SK-N-SH (cell line): Measurements from ENCODE around the gene ZNF783. TPM values are rescaled to one million over a fixed set of nuclear protein-coding genes. Genes with fewer than 3 reads are reported as not detected.

Experiments
- CTCF ChIA-PET: fragments of 300-600, 350-600 bp; formaldehyde crosslinking; extraction: SDS; loops from one replicate; lab custom pipeline; 2021; lab: Yijun Ruan, JAX
- POLR2A ChIA-PET: fragments of 350-600 bp; sonication (Branson Sonifier 250); formaldehyde crosslinking; extraction: SDS; loops from one replicate; lab custom pipeline; 2020; ENCODE audit warnings: antibody characterized with exemption, inconsistent platforms; lab: Yijun Ruan, JAX
- DNase-seq: peaks from one replicate; pipeline ENCODE4 v3.0.0; 2012
- H2AFZ ChIP-seq: fragments of 200-600 bp; sonication (generic); 2 replicates; pipeline ENCODE4 v1.8.1; 2016; ENCODE audit warnings: antibody characterized with exemption, mild to moderate bottlenecking, low read depth
- H3F3A ChIP-seq: fragments of 200-600 bp; sonication (generic); replicated peaks from 2 replicates; pipeline ENCODE3; 2016; ENCODE audit warnings: antibody characterized with exemption, mild to moderate bottlenecking; ENCODE audit not compliant: insufficient read depth
- H3K27ac ChIP-seq, 2 experiments: fragments of 200-500 bp in 1 of 2; fragments of 200-600 bp in 1 of 2; sonication (Bioruptor generic) in 1 of 2; sonication (generic), shearing (Covaris generic) in 1 of 2; 2 replicates each; pipeline versions ENCODE4 v1.5.1 to v1.6.1; 2014 to 2016; ENCODE audit warnings: low read depth in 2 of 2, inconsistent platforms in 1 of 2, low read length in 1 of 2, mild to moderate bottlenecking in 1 of 2, mixed read lengths in 1 of 2
- H3K27me3 ChIP-seq: fragments of 200-600 bp; sonication (generic), shearing (Covaris generic); 2 replicates; pipeline ENCODE4 v1.6.1; 2016; ENCODE audit warnings: mixed run types; ENCODE audit not compliant: insufficient read depth
- H3K36me3 ChIP-seq, 2 experiments: fragments of 200-500 bp in 1 of 2; fragments of 200-600 bp in 1 of 2; sonication (Bioruptor generic) in 1 of 2; sonication (generic) in 1 of 2; replicated peaks in 1 of 2; 2 replicates each; pipeline versions ENCODE3 to v1.5.1; 2014 to 2016; ENCODE audit warnings: low read length in 1 of 2, mild to moderate bottlenecking in 1 of 2; ENCODE audit not compliant: insufficient read depth in 2 of 2, control insufficient read depth in 1 of 2
- H3K4me1 ChIP-seq, 2 experiments: fragments of 200-500 bp in 1 of 2; fragments of 200-600 bp in 1 of 2; sonication (Bioruptor generic) in 1 of 2; sonication (generic), shearing (Covaris generic) in 1 of 2; 2 replicates each; pipeline versions ENCODE4 v1.5.1 to v1.6.1; 2014 to 2016; ENCODE audit warnings: low read depth in 1 of 2, low read length in 1 of 2, mixed run types in 1 of 2; ENCODE audit not compliant: insufficient read depth in 2 of 2, control insufficient read depth in 1 of 2
- H3K4me2 ChIP-seq: fragments of 200-600 bp; sonication (generic), shearing (Covaris generic); 2 replicates; pipeline ENCODE4 v1.6.1; 2017; ENCODE audit warnings: mixed run types
- H3K4me3 ChIP-seq, 2 experiments: fragments of 200-500 bp in 1 of 2; fragments of 200-600 bp in 1 of 2; sonication (Bioruptor generic) in 1 of 2; sonication (generic), shearing (Covaris generic) in 1 of 2; 2 replicates each; pipeline versions ENCODE4 v1.5.1 to v1.8.1; 2014 to 2016; ENCODE audit warnings: low read depth in 2 of 2, inconsistent platforms in 1 of 2, low read length in 1 of 2, mild to moderate bottlenecking in 1 of 2, mixed read lengths in 1 of 2, moderate library complexity in 1 of 2
- H3K79me2 ChIP-seq: fragments of 200-600 bp; sonication (generic); 2 replicates; pipeline ENCODE4 v1.8.1; 2017; ENCODE audit warnings: mild to moderate bottlenecking; ENCODE audit not compliant: insufficient read depth
- H3K9ac ChIP-seq: fragments of 200-600 bp; sonication (generic); 2 replicates; pipeline ENCODE4 v1.6.1; 2017; ENCODE audit warnings: mixed run types
- H3K9me2 ChIP-seq: fragments of 200-600 bp; sonication (generic); 2 replicates; pipeline ENCODE4 v1.6.1; 2017; ENCODE audit warnings: mixed run types
- H3K9me3 ChIP-seq: fragments of 200-600 bp; sonication (generic); 2 replicates; pipeline ENCODE4 v1.6.1; 2017; ENCODE audit warnings: mixed run types, mild to moderate bottlenecking, moderate library complexity
- H4K20me1 ChIP-seq: fragments of 200-600 bp; sonication (generic); 2 replicates; pipeline ENCODE4 v1.6.1; 2017; ENCODE audit warnings: mild to moderate bottlenecking, mixed run types; ENCODE audit not compliant: insufficient read depth
- CHD2 ChIP-seq: fragments of 150-350 bp; IDR thresholded peaks from 2 replicates; pipeline ENCODE4 v1.6.1; 2018; ENCODE audit warnings: low read length; ENCODE audit not compliant: partially characterized antibody
- CTCF ChIP-seq: fragments of 200-600 bp; sonication (generic); IDR thresholded peaks from 2 replicates; pipeline ENCODE4 v1.6.1; 2017; ENCODE audit warnings: antibody characterized with exemption, mild to moderate bottlenecking, moderate library complexity
- EP300 ChIP-seq, 2 experiments: IDR thresholded peaks; 2 replicates each; pipeline versions ENCODE4 v1.4.0 to v1.6.1; 2012; ENCODE audit warnings: borderline replicate concordance in 1 of 2, low read depth in 1 of 2, low read length in 1 of 2
- FOSL2 ChIP-seq: IDR thresholded peaks from 2 replicates; pipeline ENCODE4 v1.4.0; 2012; ENCODE audit warnings: low read depth, mild to moderate bottlenecking, moderate library complexity, borderline replicate concordance
- FOXJ3 ChIP-seq: sonication (generic); formaldehyde crosslinking; IDR thresholded peaks from 2 replicates; pipeline ENCODE4 v1.5.1; 2020; ENCODE audit warnings: mild to moderate bottlenecking, missing genetic modification reagents
- FOXM1 ChIP-seq: IDR thresholded peaks from 2 replicates; pipeline ENCODE4 v1.4.0; 2012; ENCODE audit warnings: low read depth, mild to moderate bottlenecking
- GABPA ChIP-seq: IDR thresholded peaks from 2 replicates; pipeline ENCODE4 v1.4.0; 2012; ENCODE audit warnings: low read depth, mild to moderate bottlenecking
- GATA2 ChIP-seq: sonication (generic); formaldehyde crosslinking; IDR thresholded peaks from 2 replicates; pipeline ENCODE4 v1.5.0; 2020; ENCODE audit warnings: mild to moderate bottlenecking, missing genetic modification reagents
- JUND ChIP-seq: IDR thresholded peaks from 2 replicates; pipeline ENCODE4 v1.4.0; 2012
- MEF2A ChIP-seq: IDR thresholded peaks from 2 replicates; pipeline ENCODE4 v1.4.0; 2012; ENCODE audit warnings: low read depth, borderline replicate concordance
- MXI1 ChIP-seq: IDR thresholded peaks from 2 replicates; pipeline ENCODE4 v1.6.1; 2012; ENCODE audit warnings: mild to moderate bottlenecking, low read depth, low read length, improper control_type of control experiment
- NFIC ChIP-seq: IDR thresholded peaks from 2 replicates; pipeline ENCODE4 v1.4.0; 2012; ENCODE audit warnings: borderline replicate concordance
- NRF1 ChIP-seq: IDR thresholded peaks from 2 replicates; pipeline ENCODE4 v1.6.1; 2012; ENCODE audit warnings: low read depth, mild to moderate bottlenecking, low read length
- POLR2AphosphoS5 ChIP-seq: IDR thresholded peaks from 2 replicates; pipeline ENCODE4 v1.6.1; 2012; ENCODE audit warnings: low read depth, low read length
- RAD21 ChIP-seq: IDR thresholded peaks from 2 replicates; pipeline ENCODE4 v1.6.1; 2012; ENCODE audit warnings: mild to moderate bottlenecking, low read length
- RCOR1 ChIP-seq: fragments of 150-350 bp; IDR thresholded peaks from 2 replicates; pipeline ENCODE4 v1.6.1; 2017; ENCODE audit warnings: antibody characterized with exemption, low read length
- SIN3A ChIP-seq: IDR thresholded peaks from 2 replicates; pipeline ENCODE4 v1.6.1; 2012; ENCODE audit warnings: low read depth, mild to moderate bottlenecking, low read length, moderate library complexity, borderline replicate concordance
- SMC3 ChIP-seq: IDR thresholded peaks from 2 replicates; pipeline ENCODE4 v1.6.1; 2012; ENCODE audit warnings: low read depth, low read length, improper control_type of control experiment
- TAF1 ChIP-seq: IDR thresholded peaks from 2 replicates; pipeline ENCODE4 v1.6.1; 2012; ENCODE audit warnings: low read depth, mild to moderate bottlenecking, low read length, moderate library complexity, borderline replicate concordance
- TEAD4 ChIP-seq: IDR thresholded peaks from 2 replicates; pipeline ENCODE4 v1.4.0; 2012; ENCODE audit warnings: mild to moderate bottlenecking, borderline replicate concordance; ENCODE audit not compliant: insufficient read depth
- YY1 ChIP-seq: IDR thresholded peaks from 2 replicates; pipeline ENCODE4 v1.4.0; 2012; ENCODE audit warnings: low read depth, mild to moderate bottlenecking
- ZBTB33 ChIP-seq: IDR thresholded peaks from 2 replicates; pipeline ENCODE4 v1.4.0; 2012; ENCODE audit warnings: low read depth, borderline replicate concordance
- WGBS: methylation state at CpG from one replicate; pipeline ENCODE4 v1.1.6; 2017; ENCODE audit warnings: low lambda C conversion rate; 5-methylcytosine and 5-hydroxymethylcytosine counted together
- polyA plus RNA-seq, 3 experiments: library from polyadenylated mRNA; depleted of rRNA; stranded (reverse); fragments of >200 nt; gene quantifications; 2 replicates each; pipeline ENCODE4 v1.2.3, GENCODE V29; 2012

ZNF783 gene
- polyA plus RNA-seq, 1 of the 3 experiments (the other 2 are of a cell fraction), result 12.5 TPM

GRCh38 chr7:149310113-149310836 lies 48.3 kb downstream of the ZNF783 start:
- H3K9me3 ChIP-seq, result no peaks in the 10 kb centered on the region
- H3K27ac ChIP-seq, result no peak overlapping the region
- no peaks in the 10 kb centered on the region for H3K79me2 ChIP-seq
- no peaks in the 10 kb centered on the region for H3K36me3 ChIP-seq
- DNase-seq, result peak; percentile 69
- no peak overlapping the region for H3K4me2 ChIP-seq
- H3K9ac ChIP-seq, result no peak overlapping the region
- H3K9me2 ChIP-seq, result no peaks in the 10 kb centered on the region
- POLR2A ChIA-PET, result no interaction called here
- H3F3A ChIP-seq, result peaks cover 4% of the 10 kb centered on the region
- H4K20me1 ChIP-seq, result no peaks in the 10 kb centered on the region
- H3K4me3 ChIP-seq, result no peak overlapping the region
- no peaks in the 10 kb centered on the region for H3K4me1 ChIP-seq
- WGBS, result 48% methylated on average over 3 of the region's 3 CpGs
- no peaks in the 10 kb centered on the region for H3K27me3 ChIP-seq
- H2AFZ ChIP-seq, result peak overlapping the region; percentile 23; the same call in 1 of the 2 replicates
- CTCF ChIA-PET, result interaction anchor here (0.6 to 2.1 kb wide), 23 partner anchors 11 to 489 kb away, joined by 3 to 11 read pairs (median 4); partner anchors contain the start of genes ZNF398 and ZNF777
- TF ChIP-seq CHD2 (no peak), SMC3 (peak; percentile 65), RAD21 (peak; percentile 67), MXI1 (no peak), CTCF (peak; percentile 78), EP300 (IDR thresholded peaks at IDR 0.05; ENCODE audit: borderline replicate concordance in 1 of 2, low read depth in 1 of 2, low read length in 1 of 2) (no peak), SIN3A (no peak), POLR2AphosphoS5 (no peak), FOSL2 (peak; percentile 56; the same call in 1 of the 2 replicates), TAF1 (0 out of 2 replicates have a peak, but pooled peaks have one; percentile 14), RCOR1 (no peak), GATA2 (CRISPR knock-in tag) (no peak), NRF1 (no peak), FOXM1 (no peak), FOXJ3 (CRISPR knock-in tag) (no peak), YY1 (peak; percentile 58; the same call in 1 of the 2 replicates), JUND (no peak), NFIC (no peak), ZBTB33 (no peak), GABPA (no peak), MEF2A (no peak), TEAD4 (peak; percentile 84)
- TF ChIP-seq, all 33 proteins: peak for 7
